ACC112 (cell line): ENCODE measurements around the gene SNX4.
"Not testable (repeated sequence)": the region's sequence is repeated elsewhere in the genome, so short reads cannot be mapped to it uniquely, and the experiment has no call there.

Source experiments
- H2AFZ ChIP-seq: fragments of 200-600 bp; sonication (generic); one replicate; pipeline ENCODE4 v1.6.0; 2017; ENCODE audit warnings: antibody characterized with exemption, low read length; ENCODE audit not compliant: unreplicated experiment
- H3K27ac ChIP-seq: fragments of 200-600 bp; sonication (generic); 2 replicates; pipeline ENCODE4 v1.5.1; 2014; ENCODE audit warnings: low read depth, mild to moderate bottlenecking, antibody characterized with exemption, low read length, moderate library complexity
- H3K27me3 ChIP-seq: fragments of 200-600 bp; sonication (generic); 2 replicates; pipeline ENCODE4 v1.6.1; 2014; ENCODE audit warnings: mild to moderate bottlenecking, antibody characterized with exemption, low read length, moderate library complexity, mixed read lengths; ENCODE audit not compliant: insufficient read depth
- H3K36me3 ChIP-seq: fragments of 200-600 bp; sonication (generic); 2 replicates; pipeline ENCODE4 v1.6.1; 2016; ENCODE audit warnings: mild to moderate bottlenecking, antibody characterized with exemption, low read length, moderate library complexity, mixed read lengths; ENCODE audit not compliant: insufficient read depth
- H3K4me1 ChIP-seq: fragments of 200-600 bp; sonication (generic); one replicate; pipeline ENCODE4 v1.6.1; 2016; ENCODE audit warnings: low read length, mixed read lengths; ENCODE audit not compliant: insufficient read depth, unreplicated experiment, control insufficient read depth
- H3K4me3 ChIP-seq: fragments of 200-600 bp; sonication (generic); 2 replicates; pipeline ENCODE4 v1.5.1; 2014; ENCODE audit warnings: mild to moderate bottlenecking, low read depth, low read length
- H3K79me2 ChIP-seq: fragments of 200-600 bp; sonication (generic); one replicate; pipeline ENCODE4 v1.6.0; 2016; ENCODE audit warnings: low read length; ENCODE audit not compliant: control insufficient read depth, unreplicated experiment, insufficient read depth

Gene SNX4

GRCh38 chr3:125433611-125434041 is 86.4 kb downstream of the SNX4 start:
- no peaks in the 10 kb centered on the region for H3K27me3 ChIP-seq
- H3K4me1 ChIP-seq = peaks cover 9% of the 10 kb centered on the region
- H3K36me3 ChIP-seq = no peaks in the 10 kb centered on the region
- H2AFZ ChIP-seq = no peak overlapping the region
- H3K27ac ChIP-seq = no peak overlapping the region
- H3K4me3 ChIP-seq = no peak overlapping the region
- H3K79me2 ChIP-seq = no peaks in the 10 kb centered on the region

- no peaks in the 10 kb centered on the region for H3K79me2 ChIP-seq
- H3K4me1 ChIP-seq = peaks cover 9% of the 10 kb centered on the region
- no peak overlapping the region for H3K4me3 ChIP-seq
- no peak overlapping the region for H3K27ac ChIP-seq
- H3K27me3 ChIP-seq = no peaks in the 10 kb centered on the region
- H2AFZ ChIP-seq = no peak overlapping the region
- no peaks in the 10 kb centered on the region for H3K36me3 ChIP-seq
These were observed 86.9 kb downstream of the SNX4 start for GRCh38 chr3:125433091-125433534.

DNA sequence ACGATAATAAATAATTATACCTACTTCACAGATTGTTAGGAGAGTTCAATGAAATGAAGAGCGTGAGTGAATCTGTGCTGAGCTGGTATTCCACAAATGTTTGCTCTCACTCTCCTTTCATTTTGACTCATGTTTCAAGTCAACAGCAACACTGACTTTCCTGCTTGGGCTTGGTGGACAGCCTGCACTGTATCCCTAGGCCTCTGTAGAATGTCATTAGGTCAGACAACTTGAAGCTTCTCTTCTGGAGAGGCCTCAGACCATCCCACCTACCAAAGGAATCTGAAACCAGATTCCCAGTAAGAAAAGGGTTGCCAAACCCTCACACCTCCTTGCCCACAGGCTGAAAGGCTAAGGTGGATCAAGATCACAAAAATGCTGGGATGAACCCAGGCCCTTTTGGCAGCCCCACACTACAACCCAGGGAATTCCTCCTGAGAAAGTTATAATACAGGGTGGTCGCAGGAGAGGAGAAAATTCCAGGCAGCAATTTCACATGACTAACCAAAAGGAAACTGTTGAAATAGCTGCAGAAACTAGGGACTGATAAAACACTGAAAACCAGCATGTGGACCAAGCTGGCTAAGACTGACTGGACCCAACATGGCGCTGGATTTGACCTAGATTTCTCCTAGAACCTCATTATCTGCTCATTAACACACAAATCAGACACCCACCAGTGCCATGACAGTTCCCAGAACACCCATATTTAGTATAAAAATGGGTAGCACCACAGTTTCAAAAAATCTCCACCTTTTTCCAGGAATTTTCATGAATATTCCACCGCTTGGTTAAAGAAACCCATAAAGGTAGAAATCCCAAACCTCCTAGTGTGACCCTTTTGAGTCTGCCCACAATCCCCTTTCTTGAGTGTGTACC is 87.9 kb downstream of the SNX4 start:
- Histone ChIP-seq H3K27ac (no peak overlapping the region), H3K27me3 (no peaks in the 10 kb centered on the region), H3K4me3 (no peak overlapping the region), H2AFZ (no peak overlapping the region), H3K4me1 (peaks cover 5% of the 10 kb centered on the region), H3K79me2 (no peaks in the 10 kb centered on the region), H3K36me3 (no peaks in the 10 kb centered on the region)

DNA sequence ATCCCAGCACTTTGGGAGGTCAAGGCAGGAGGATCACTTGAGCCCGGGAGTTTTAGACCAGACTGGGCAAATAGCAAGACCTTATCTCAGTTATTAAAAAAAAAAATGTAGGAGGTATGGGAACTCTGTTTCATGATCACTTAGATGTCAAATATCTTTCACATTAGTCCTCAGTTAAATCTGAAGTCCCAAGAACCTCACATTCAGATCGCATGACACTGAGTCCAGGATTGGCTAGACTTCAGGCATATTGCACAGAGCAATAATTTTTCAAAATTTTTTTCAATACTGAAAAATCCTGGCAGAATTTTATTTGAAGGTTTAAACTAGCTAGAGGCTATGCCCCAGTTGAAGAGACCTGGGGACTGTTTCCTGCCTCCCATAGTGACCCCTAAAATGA is 88.6 kb downstream of the SNX4 start:
- H3K36me3 ChIP-seq = no peaks in the 10 kb centered on the region
- no peaks in the 10 kb centered on the region for H3K79me2 ChIP-seq
- no peak overlapping the region for H3K4me3 ChIP-seq
- no peak overlapping the region for H2AFZ ChIP-seq
- H3K4me1 ChIP-seq = peaks cover 5% of the 10 kb centered on the region
- H3K27me3 ChIP-seq = no peaks in the 10 kb centered on the region
- H3K27ac ChIP-seq = no peak overlapping the region

DNA sequence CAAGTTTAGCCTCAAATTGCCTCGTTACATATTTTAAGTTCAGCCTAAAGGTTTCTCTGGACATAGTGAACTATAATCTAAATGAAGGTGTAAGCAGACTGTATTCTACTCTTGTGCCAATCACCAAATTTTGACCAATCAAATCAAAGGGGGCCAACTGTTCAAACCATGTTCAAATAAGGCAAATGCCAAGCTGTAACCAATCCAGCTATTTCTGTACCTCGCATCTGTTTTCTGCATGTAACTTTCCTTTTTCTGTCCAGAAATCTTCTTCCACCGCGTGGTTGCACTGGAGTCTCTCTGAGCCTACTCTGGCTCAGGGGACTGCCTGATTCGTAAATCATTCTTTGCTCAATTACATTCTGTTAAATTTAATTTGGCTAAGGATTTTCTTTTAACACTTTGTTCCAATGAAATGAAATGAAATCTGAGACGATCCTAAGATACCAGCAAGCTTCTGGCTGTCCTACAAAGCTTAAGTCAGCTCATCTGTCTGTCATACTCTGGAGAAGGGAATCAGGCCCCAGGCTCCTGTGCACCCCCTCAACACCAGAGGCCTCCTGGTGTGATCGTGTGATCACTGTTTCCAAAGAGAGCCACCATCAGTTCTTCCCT is 91.7 kb downstream of the SNX4 start:
- no peaks in the 10 kb centered on the region for H3K79me2 ChIP-seq
- peaks cover 5% of the 10 kb centered on the region for H3K4me1 ChIP-seq
- no peak overlapping the region for H2AFZ ChIP-seq
- H3K27me3 ChIP-seq = no peaks in the 10 kb centered on the region
- H3K36me3 ChIP-seq = no peaks in the 10 kb centered on the region
- no peak overlapping the region for H3K4me3 ChIP-seq
- H3K27ac ChIP-seq = no peak overlapping the region

- H3K27me3 ChIP-seq = no peaks in the 10 kb centered on the region
- no peaks in the 10 kb centered on the region for H3K4me1 ChIP-seq
- no peaks in the 10 kb centered on the region for H3K36me3 ChIP-seq
- no peak overlapping the region for H3K27ac ChIP-seq
- no peak overlapping the region for H2AFZ ChIP-seq
- H3K79me2 ChIP-seq = no peaks in the 10 kb centered on the region
- H3K4me3 ChIP-seq = no peak overlapping the region
These were observed 101.7 kb downstream of the SNX4 start for GRCh38 chr3:125418306-125418705.

DNA sequence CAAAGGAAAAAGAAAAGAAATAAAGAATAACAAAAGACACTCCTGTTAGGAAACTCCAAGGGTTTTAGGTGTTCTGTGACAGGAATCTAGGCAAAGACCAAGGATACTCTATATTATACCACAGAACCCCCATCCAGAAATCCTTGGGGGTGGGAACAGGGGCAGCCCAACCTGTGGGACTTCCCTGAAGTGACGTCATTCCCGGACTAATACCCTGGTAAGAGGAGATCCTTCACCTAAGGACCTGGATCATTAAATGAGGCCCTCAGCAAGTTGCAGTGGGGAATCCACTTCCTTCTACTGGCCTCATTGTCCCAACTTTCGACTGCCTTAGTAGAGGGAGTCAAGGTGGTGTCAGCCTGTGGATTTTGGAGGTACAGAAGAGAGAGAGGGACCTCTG is 103.8 kb downstream of the SNX4 start:
- Histone ChIP-seq H3K27ac (no peak overlapping the region), H3K27me3 (no peaks in the 10 kb centered on the region), H3K36me3 (no peaks in the 10 kb centered on the region), H3K4me3 (no peak overlapping the region), H3K79me2 (no peaks in the 10 kb centered on the region), H2AFZ (no peak overlapping the region), H3K4me1 (no peaks in the 10 kb centered on the region)

DNA sequence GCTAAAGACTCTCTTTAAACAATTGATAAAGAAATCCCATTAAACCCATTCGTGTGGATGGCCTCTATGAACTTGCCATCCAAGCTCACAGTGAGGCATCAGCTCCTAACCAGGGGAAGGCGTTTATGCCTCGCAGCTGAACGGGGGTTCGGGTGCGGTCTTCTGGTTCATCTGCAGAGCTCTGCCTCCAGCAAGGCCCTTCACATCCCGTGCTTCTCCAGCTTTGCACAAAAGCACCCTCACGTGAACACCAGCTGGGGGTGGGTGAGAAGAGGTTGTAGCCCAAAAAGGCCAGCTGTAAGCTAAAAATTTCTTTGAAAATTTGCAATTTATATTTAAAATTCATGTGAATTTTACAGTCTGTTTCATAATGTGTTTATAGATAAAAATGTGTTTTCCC is 105.3 kb downstream of the SNX4 start:
- Histone ChIP-seq H3K79me2 (no peaks in the 10 kb centered on the region), H3K4me1 (no peaks in the 10 kb centered on the region), H3K27ac (no peak overlapping the region), H3K27me3 (peaks cover 5% of the 10 kb centered on the region; the same call in 1 of the 2 replicates), H2AFZ (no peak overlapping the region), H3K4me3 (no peak overlapping the region), H3K36me3 (no peaks in the 10 kb centered on the region)

DNA sequence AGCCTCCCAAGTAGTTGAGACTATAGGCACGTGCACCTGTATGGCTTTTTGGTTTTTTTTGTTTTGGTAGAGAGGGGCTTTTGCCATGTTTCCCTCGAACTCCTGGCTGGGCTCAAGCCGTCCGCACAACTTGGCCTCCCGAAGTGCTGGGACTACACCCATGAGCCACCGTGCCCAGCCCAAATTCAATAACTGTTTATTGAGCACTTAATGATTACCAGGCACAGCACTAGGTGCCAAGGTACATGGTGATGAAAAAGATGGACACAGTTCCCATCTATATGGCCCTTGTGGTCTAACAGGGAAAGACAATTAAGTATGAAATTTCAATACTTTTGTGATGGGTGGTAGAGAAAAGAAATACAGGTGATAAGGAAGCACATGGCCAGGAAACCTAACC is 109.1 kb downstream of the SNX4 start:
- Histone ChIP-seq H3K36me3 (no peaks in the 10 kb centered on the region), H2AFZ (no peak overlapping the region), H3K27ac (no peak overlapping the region), H3K4me3 (no peak overlapping the region), H3K4me1 (no peaks in the 10 kb centered on the region), H3K27me3 (peaks cover 11% of the 10 kb centered on the region; the same call in 1 of the 2 replicates), H3K79me2 (no peaks in the 10 kb centered on the region)

DNA sequence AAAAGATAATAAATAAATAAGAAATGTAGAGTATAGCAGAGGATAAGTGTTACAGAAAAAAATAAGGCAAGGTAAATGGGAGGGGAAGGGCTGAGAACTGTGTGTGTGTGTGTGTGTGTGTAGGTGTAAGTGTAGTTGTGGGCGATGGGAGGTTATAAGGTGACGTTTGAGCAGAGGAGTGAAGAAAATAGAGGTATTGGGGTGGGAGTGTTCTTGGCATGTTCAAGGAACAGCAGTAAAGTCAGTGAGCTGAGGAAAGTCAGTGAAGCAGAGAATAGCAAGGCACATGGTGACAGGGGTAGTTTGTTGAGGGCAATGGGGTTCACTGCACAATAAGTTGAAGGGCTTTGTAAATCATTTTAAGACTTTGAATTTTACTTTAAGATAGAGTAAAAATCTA is 113.9 kb downstream of the SNX4 start:
- Histone ChIP-seq H2AFZ (no peak overlapping the region), H3K79me2 (no peaks in the 10 kb centered on the region), H3K36me3 (no peaks in the 10 kb centered on the region)

DNA sequence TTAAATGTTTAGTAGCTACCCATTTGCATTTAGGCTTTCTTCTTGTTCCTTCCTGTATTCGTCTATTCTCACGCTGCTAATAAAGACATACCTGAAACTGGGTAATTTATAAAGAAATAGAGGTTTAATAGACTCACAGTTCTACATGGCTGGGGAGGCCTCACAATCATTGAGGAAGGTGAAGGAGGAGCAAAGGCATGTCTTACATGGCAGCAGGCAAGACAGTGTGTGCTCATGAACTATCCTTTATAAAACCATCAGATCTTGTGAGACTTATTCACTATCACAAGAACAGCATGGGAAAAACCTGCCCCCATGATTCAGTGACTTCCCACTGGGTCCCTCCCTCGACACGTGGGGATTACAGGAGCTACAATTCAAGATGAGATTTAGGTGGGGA is 114.5 kb downstream of the SNX4 start:
- not testable (repeated sequence) for H3K27ac ChIP-seq, H3K79me2 ChIP-seq, H2AFZ ChIP-seq, H3K4me1 ChIP-seq, H3K4me3 ChIP-seq, H3K36me3 ChIP-seq
- H3K27me3 ChIP-seq = peaks cover 11% of the 10 kb centered on the region; the same call in 1 of the 2 replicates

More for the DNA sequence above, 113.9 kb downstream of the SNX4 start:
- Histone ChIP-seq H3K4me3 (no peak overlapping the region), H3K27ac (no peak overlapping the region), H3K27me3 (peaks cover 11% of the 10 kb centered on the region; the same call in 1 of the 2 replicates), H3K4me1 (peaks cover 7% of the 10 kb centered on the region)
